ENCODE data around the gene PAPSS2. TPM values are rescaled to one million over a fixed set of nuclear protein-coding genes. Genes with fewer than 3 reads are reported as not detected.

PAPSS2 gene
- total and polyA plus RNA-seq, 12 donors, result 55.0 to 775 (median 243) TPM

- intact Hi-C loops (cut with DNase I), result no loop called here
- no peaks in the 10 kb centered on the region for H3K9me3 ChIP-seq (replicated peaks in 1 of 3)
- peak overlapping the region in 1 of 5 donors; percentile 63 for H3K27ac ChIP-seq
- no peaks in the 10 kb centered on the region for H3K36me3 ChIP-seq (replicated peaks in 1 of 2)
- DNase-seq, result no peak
- peaks cover 7 to 10% of the 10 kb centered on the region in 2 donors for H3K4me1 ChIP-seq (replicated peaks in 1 of 2)
- H3K27me3 ChIP-seq, result no peaks in the 10 kb centered on the region
- TF ChIP-seq POLR2A (IDR thresholded peaks at IDR 0.05), result no peak
- TF ChIP-seq, protein P1, sequence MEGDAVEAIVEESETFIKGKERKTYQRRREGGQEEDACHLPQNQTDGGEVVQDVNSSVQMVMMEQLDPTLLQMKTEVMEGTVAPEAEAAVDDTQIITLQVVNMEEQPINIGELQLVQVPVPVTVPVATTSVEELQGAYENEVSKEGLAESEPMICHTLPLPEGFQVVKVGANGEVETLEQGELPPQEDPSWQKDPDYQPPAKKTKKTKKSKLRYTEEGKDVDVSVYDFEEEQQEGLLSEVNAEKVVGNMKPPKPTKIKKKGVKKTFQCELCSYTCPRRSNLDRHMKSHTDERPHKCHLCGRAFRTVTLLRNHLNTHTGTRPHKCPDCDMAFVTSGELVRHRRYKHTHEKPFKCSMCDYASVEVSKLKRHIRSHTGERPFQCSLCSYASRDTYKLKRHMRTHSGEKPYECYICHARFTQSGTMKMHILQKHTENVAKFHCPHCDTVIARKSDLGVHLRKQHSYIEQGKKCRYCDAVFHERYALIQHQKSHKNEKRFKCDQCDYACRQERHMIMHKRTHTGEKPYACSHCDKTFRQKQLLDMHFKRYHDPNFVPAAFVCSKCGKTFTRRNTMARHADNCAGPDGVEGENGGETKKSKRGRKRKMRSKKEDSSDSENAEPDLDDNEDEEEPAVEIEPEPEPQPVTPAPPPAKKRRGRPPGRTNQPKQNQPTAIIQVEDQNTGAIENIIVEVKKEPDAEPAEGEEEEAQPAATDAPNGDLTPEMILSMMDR (IDR thresholded peaks at IDR 0.05), result no peak
- 94 to 98% (median 95%) methylated on average over 6 of the region's 6 CpGs for WGBS, 4 donors
- no peak overlapping the region for H3K4me3 ChIP-seq
These were observed 116.7 kb downstream of the PAPSS2 start for GRCh38 chr10:87776328-87776727.

DNA sequence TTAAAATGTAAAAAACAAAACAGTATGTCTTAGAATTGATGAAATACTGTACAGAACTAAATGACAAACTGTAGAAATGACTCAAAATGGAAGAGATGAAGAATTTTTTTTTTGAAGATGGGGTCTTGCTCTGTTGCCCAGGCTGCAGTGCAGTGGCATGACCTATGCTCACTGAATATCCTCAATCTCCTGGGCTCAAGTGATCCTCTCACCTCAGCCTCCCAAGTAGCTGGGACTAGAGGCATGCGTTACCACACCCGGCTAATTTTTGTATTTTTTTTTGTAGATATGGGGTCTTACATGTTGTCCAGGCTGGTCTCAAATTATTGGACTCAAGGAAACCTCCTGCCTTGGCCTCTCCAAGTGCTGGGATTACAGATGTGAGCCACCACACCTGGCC is 121.9 kb downstream of the PAPSS2 start:
- Histone ChIP-seq H3K4me3 (no peak overlapping the region), H3K4me1 (replicated peaks in 1 of 2) (peaks cover 0 to 15% of the 10 kb centered on the region in 2 donors), H3K27me3 (no peaks in the 10 kb centered on the region), H3K9me3 (replicated peaks in 1 of 3) (no peaks in the 10 kb centered on the region), H3K27ac (peak overlapping the region in 1 of 5 donors; percentile 35), H3K36me3 (replicated peaks in 1 of 2) (no peaks in the 10 kb centered on the region)
- intact Hi-C loops (cut with DNase I), result no loop called here
- 96 to 100% (median 97%) methylated on average over 2 of the region's 2 CpGs for WGBS, 4 donors
- no peak for DNase-seq
- TF ChIP-seq POLR2A (IDR thresholded peaks at IDR 0.05), result no peak
- TF ChIP-seq, protein P1 (IDR thresholded peaks at IDR 0.05), result no peak

DNA sequence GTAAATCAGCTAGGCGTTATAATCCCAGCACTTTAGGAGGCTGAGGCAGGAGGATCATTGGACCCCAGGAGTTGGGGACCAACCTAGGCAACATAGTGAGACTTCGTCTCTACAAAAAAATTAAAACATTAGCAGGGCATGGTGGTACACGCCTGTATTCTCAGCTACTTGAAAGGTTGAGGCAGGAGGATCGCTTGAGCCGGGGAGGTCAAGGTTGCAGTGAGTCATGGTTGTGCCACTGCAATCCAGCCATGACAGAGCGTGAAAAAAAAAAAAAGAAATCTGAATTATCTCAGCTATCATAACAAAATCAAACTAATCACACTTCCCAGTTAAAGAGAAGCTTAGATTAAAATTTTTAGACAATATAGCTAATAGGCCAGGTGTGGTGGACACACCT is 123.0 kb downstream of the PAPSS2 start:
- WGBS, 4 donors, result 51 to 58% (median 52%) methylated on average over 6 of the region's 6 CpGs
- Histone ChIP-seq H3K4me1 (replicated peaks in 1 of 2) (peaks cover 0 to 15% of the 10 kb centered on the region in 2 donors), H3K27me3 (no peaks in the 10 kb centered on the region), H3K9me3 (replicated peaks in 1 of 3) (no peaks in the 10 kb centered on the region), H3K27ac (peak overlapping the region in 4 of 5 donors; percentile 35 to 76 (median 54)), H3K36me3 (replicated peaks in 1 of 2) (no peaks in the 10 kb centered on the region), H3K4me3 (no peak overlapping the region)
- DNase-seq, result peak; percentile 65 to 88 (median 83)
- no peak for TF ChIP-seq POLR2A (IDR thresholded peaks at IDR 0.05)
- TF ChIP-seq, protein P1 (IDR thresholded peaks at IDR 0.05), result no peak
- intact Hi-C loops (cut with DNase I), result no loop called here

- no peak overlapping the region for H3K27ac ChIP-seq
- intact Hi-C loops (cut with DNase I), result no loop called here
- H3K9me3 ChIP-seq (replicated peaks in 1 of 3), result no peaks in the 10 kb centered on the region
- TF ChIP-seq POLR2A (IDR thresholded peaks at IDR 0.05), result no peak
- no peak overlapping the region for H3K4me3 ChIP-seq
- H3K27me3 ChIP-seq, result no peaks in the 10 kb centered on the region
- no peak for DNase-seq
- 92 to 98% (median 97%) methylated on average over 7 of the region's 7 CpGs for WGBS, 4 donors
- H3K4me1 ChIP-seq (replicated peaks in 1 of 2), result peaks cover 0 to 15% of the 10 kb centered on the region in 2 donors
- no peaks in the 10 kb centered on the region for H3K36me3 ChIP-seq (replicated peaks in 1 of 2)
These were observed 126.7 kb downstream of the PAPSS2 start for GRCh38 chr10:87786421-87786820.

DNA sequence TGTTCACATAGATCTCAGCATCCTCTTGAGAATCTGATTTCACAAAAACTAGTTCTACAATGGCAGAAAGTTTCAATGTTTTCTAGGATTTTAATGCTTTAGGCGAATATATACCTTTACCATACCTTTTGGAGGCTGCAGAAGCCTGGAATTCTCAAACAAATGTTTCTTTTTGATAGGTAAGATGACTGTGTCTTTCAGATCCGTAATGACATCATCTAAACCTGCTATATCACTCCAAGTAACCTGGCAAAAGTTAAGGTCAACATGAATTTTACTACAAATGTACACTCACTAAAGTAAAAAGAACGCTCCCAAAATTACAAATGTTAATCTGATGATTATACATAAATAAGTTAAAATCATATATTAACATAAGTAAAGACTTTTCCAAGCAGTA is 130.5 kb downstream of the PAPSS2 start:
- Histone ChIP-seq H3K9me3 (replicated peaks in 1 of 3) (no peaks in the 10 kb centered on the region), H3K27me3 (no peaks in the 10 kb centered on the region), H3K4me3 (no peak overlapping the region), H3K27ac (no peak overlapping the region), H3K36me3 (replicated peaks in 1 of 2) (peaks cover 0 to 2% of the 10 kb centered on the region in 2 donors), H3K4me1 (replicated peaks in 1 of 2) (peaks cover 0 to 1% of the 10 kb centered on the region in 2 donors)
- intact Hi-C loops (cut with DNase I), result no loop called here
- TF ChIP-seq POLR2A (IDR thresholded peaks at IDR 0.05), result no peak
- TF ChIP-seq, protein P1 (IDR thresholded peaks at IDR 0.05), result no peak
- WGBS, 4 donors, result 83 to 94% (median 93%) methylated on average over 3 of the region's 3 CpGs
- DNase-seq, result no peak
